GM23338 (cell line): ENCODE data around the gene PROCA1. TPM values are rescaled to one million over a fixed set of nuclear protein-coding genes. Genes with fewer than 3 reads are reported as not detected.

Experiments
- ATAC-seq: fragments of 200-7000 bp; cut with Tn5 transposase; 3 replicates; pipeline ENCODE4 v1.9.1; 2020
- DNase-seq: peaks from one replicate; pipeline ENCODE4 v3.0.0-alpha.2; 2015; ENCODE audit warnings: low spot score
- H2AFZ ChIP-seq: fragments of 200-600 bp; sonication (generic); 2 replicates; pipeline ENCODE4 v1.8.0; 2016; ENCODE audit warnings: antibody characterized with exemption, mild to moderate bottlenecking, moderate library complexity
- H3F3A ChIP-seq: fragments of 200-600 bp; sonication (generic); replicated peaks from 2 replicates; pipeline ENCODE4 v1.8.0; 2017; ENCODE audit warnings: antibody characterized with exemption, mixed run types, low read depth
- H3K27ac ChIP-seq: fragments of 200-600 bp; sonication (generic); 2 replicates; pipeline ENCODE4 v1.6.1; 2016; ENCODE audit warnings: low read depth
- H3K27me3 ChIP-seq: fragments of 200-600 bp; sonication (generic); 2 replicates; pipeline ENCODE4 v1.8.0; 2016; ENCODE audit warnings: mild to moderate bottlenecking, mixed run types, moderate library complexity; ENCODE audit not compliant: insufficient read depth
- H3K36me3 ChIP-seq: fragments of 200-600 bp; sonication (generic); 2 replicates; pipeline ENCODE4 v1.8.0; 2016; ENCODE audit warnings: mild to moderate bottlenecking; ENCODE audit not compliant: insufficient read depth
- H3K4me1 ChIP-seq: fragments of 200-600 bp; sonication (generic); 2 replicates; pipeline ENCODE4 v1.8.0; 2016; ENCODE audit warnings: mild to moderate bottlenecking, moderate library complexity; ENCODE audit not compliant: insufficient read depth
- H3K4me2 ChIP-seq: fragments of 200-600 bp; sonication (generic); 2 replicates; pipeline ENCODE4 v1.7.1; 2017; ENCODE audit warnings: mixed run types
- H3K4me3 ChIP-seq: fragments of 200-600 bp; sonication (generic); 2 replicates; pipeline ENCODE4 v1.6.1; 2016; ENCODE audit warnings: mixed run types
- H3K79me2 ChIP-seq: fragments of 200-600 bp; sonication (generic); replicated peaks from 2 replicates; pipeline ENCODE4 v1.8.0; 2017; ENCODE audit warnings: mild to moderate bottlenecking; ENCODE audit not compliant: insufficient read depth
- H3K9me2 ChIP-seq: fragments of 200-600 bp; sonication (generic); 2 replicates; pipeline ENCODE4 v1.8.0; 2017; ENCODE audit not compliant: insufficient read depth
- H4K20me1 ChIP-seq: fragments of 200-600 bp; sonication (generic); replicated peaks from 2 replicates; pipeline ENCODE4 v1.8.0; 2017; ENCODE audit warnings: mild to moderate bottlenecking; ENCODE audit not compliant: insufficient read depth
- H3K27ac Mint-ChIP-seq: 2 replicates; pipeline ENCODE4 v1.8.0; 2020; ENCODE audit warnings: inconsistent platforms, mild to moderate bottlenecking, moderate library complexity, mixed read lengths
- H3K27me3 Mint-ChIP-seq: 3 replicates; pipeline ENCODE4 v1.8.0; 2022; ENCODE audit warnings: low read depth, mild to moderate bottlenecking, moderate library complexity, mixed read lengths, inconsistent platforms; ENCODE audit not compliant: insufficient read depth, poor library complexity
- H3K36me3 Mint-ChIP-seq: 3 replicates; pipeline ENCODE4 v1.8.0; 2021; ENCODE audit warnings: low read depth, mild to moderate bottlenecking, inconsistent platforms, moderate library complexity, mixed read lengths
- H3K4me1 Mint-ChIP-seq: 3 replicates; pipeline ENCODE4 v1.8.0; 2020; ENCODE audit warnings: mild to moderate bottlenecking, inconsistent platforms, mixed read lengths
- H3K4me3 Mint-ChIP-seq: 3 replicates; pipeline ENCODE4 v1.8.0; 2021; ENCODE audit warnings: moderate library complexity, mild to moderate bottlenecking, inconsistent platforms, mixed read lengths
- H3K9me3 Mint-ChIP-seq: 3 replicates; pipeline ENCODE4 v1.8.0; 2020; ENCODE audit warnings: moderate library complexity, mild to moderate bottlenecking, inconsistent platforms, mixed read lengths
- CREB1 ChIP-seq: fragments of 250-450 bp; sonication (Bioruptor Pico); IDR thresholded peaks from 2 replicates; pipeline ENCODE4 v1.5.0; 2020; ENCODE audit warnings: low read depth, mild to moderate bottlenecking, moderate library complexity
- EZH2phosphoT487 ChIP-seq: fragments of 200-600 bp; sonication (generic); IDR thresholded peaks from one replicate; pipeline ENCODE4 v1.8.1; 2018; ENCODE audit warnings: antibody characterized with exemption; ENCODE audit not compliant: unreplicated experiment
- JUNB ChIP-seq: IDR thresholded peaks from one replicate; pipeline ENCODE4 v1.6.1; 2016; ENCODE audit warnings: antibody characterized with exemption; ENCODE audit not compliant: unreplicated experiment
- POLR2AphosphoS5 ChIP-seq: IDR thresholded peaks from 2 replicates; pipeline ENCODE4 v1.6.1; 2016; ENCODE audit warnings: antibody characterized with exemption, low read depth
- STAT1 ChIP-seq: IDR thresholded peaks from one replicate; pipeline ENCODE4 v1.6.1; 2016; ENCODE audit warnings: antibody characterized with exemption; ENCODE audit not compliant: unreplicated experiment
- ZNF114 ChIP-seq: fragments of 250-450 bp; sonication (Bioruptor Pico); IDR thresholded peaks from 2 replicates; pipeline ENCODE4 v1.5.0; 2020; ENCODE audit warnings: mild to moderate bottlenecking, moderate library complexity
- ZNF331 ChIP-seq: fragments of 250-450 bp; sonication (Bioruptor Pico); IDR thresholded peaks from 2 replicates; pipeline ENCODE4 v1.5.0; 2020; ENCODE audit warnings: low read depth, mild to moderate bottlenecking, moderate library complexity
- polyA plus RNA-seq: library from polyadenylated mRNA; unstranded; fragments of >200 nt; fragmentation: Nextera tagmentation; extraction: Ambion mirVana; gene quantifications from 2 replicates; pipeline ENCODE4 v1.2.1, GENCODE V29; 2016
- total RNA-seq: library from RNA; depleted of rRNA; stranded (reverse); fragments of >200 nt; shearing (Covaris generic); gene quantifications from 2 replicates; pipeline ENCODE4 v1.2.3, GENCODE V29; 2014
- TF ChIP-seq, protein P1 (sequence below): IDR thresholded peaks from 2 replicates; pipeline ENCODE4 v1.6.1; 2016; ENCODE audit warnings: antibody characterized with exemption
- TF ChIP-seq, protein P2 (sequence below), 2 experiments: fragments of 200-600 bp in 1 of 2; sonication (generic) in 1 of 2; conservative IDR thresholded peaks; 2 replicates each; pipeline versions ENCODE4 v1.5.1 to v1.6.1; 2016 to 2017; ENCODE audit warnings: antibody characterized with exemption in 2 of 2, low read depth in 2 of 2, mild to moderate bottlenecking in 2 of 2, moderate library complexity in 1 of 2

The PROCA1 gene
- total and polyA plus RNA-seq, 2 experiments from 2014 or later, result 11.3 to 14.4 TPM

DNA sequence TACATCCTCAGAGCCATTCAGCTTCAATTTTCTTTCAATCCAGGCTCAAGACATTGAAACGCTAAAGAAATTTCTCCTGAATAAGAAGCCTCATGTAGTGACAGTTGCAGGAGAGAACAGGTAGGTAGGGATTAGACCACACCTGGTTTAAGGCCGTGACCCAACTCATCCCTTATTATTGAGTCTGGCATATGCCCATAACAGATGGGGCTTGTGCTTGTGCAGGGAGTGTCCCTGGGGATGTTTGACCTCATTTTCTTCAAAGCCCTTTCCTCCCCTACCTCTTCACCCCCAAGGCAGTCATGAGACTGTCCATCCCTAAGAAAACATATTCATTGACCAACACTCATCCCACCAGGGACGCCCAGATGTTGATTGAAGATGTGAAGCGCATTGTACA lies 25.4 kb downstream of the PROCA1 start:
- H3K4me1 ChIP-seq, result no peaks in the 10 kb centered on the region
- Mint-ChIP-seq H3K27me3 (peaks cover 10% of the 10 kb centered on the region), H3K4me1 (no peaks in the 10 kb centered on the region), H3K27ac (no peak overlapping the region), H3K9me3 (no peaks in the 10 kb centered on the region; the same call in 2 of the 3 replicates), H3K4me3 (no peak overlapping the region), H3K36me3 (peaks cover 98% of the 10 kb centered on the region)
- DNase-seq (no peak), ATAC-seq (no peak)
- H3K27ac ChIP-seq, result no peak overlapping the region
- peaks cover 2% of the 10 kb centered on the region for H4K20me1 ChIP-seq
- 0 out of 2 replicates have a peak, but pooled peaks cover 9% of the 10 kb centered on the region for H3F3A ChIP-seq
- no peak overlapping the region for H3K4me2 ChIP-seq
- H3K9me2 ChIP-seq, result no peaks in the 10 kb centered on the region
- no peak overlapping the region for H2AFZ ChIP-seq
- H3K79me2 ChIP-seq, result no peaks in the 10 kb centered on the region
- H3K36me3 ChIP-seq, result peaks cover 96% of the 10 kb centered on the region
- no peaks in the 10 kb centered on the region for H3K27me3 ChIP-seq
- no peak overlapping the region for H3K4me3 ChIP-seq
- no peak for TF ChIP-seq POLR2AphosphoS5

DNA sequence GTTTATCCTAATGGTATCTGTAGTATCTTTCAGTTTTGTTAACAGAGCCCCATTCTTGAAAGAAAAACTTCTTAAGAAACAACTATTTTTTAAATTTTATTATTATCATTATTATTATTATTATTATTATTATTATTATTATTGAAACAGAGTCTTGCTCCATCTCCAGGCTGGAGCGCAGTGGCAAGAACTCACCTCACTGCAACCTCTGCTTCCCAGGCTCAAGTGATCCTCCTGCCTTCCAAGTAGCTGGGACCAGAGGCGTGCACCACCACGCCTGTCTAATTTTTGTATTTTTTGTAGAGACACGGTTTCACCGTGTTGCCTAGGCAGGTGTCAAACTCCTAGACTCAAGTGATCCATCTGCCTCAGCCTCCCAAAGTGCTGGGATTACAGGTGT lies 26.3 kb downstream of the PROCA1 start:
- Histone ChIP-seq H3K4me2 (no peak overlapping the region), H3K27ac (no peak overlapping the region), H3K79me2 (no peaks in the 10 kb centered on the region), H3K4me1 (no peaks in the 10 kb centered on the region), H3K4me3 (no peak overlapping the region), H3K36me3 (peaks cover 96% of the 10 kb centered on the region), H4K20me1 (peaks cover 7% of the 10 kb centered on the region), H2AFZ (no peak overlapping the region), H3K9me2 (no peaks in the 10 kb centered on the region), H3K27me3 (no peaks in the 10 kb centered on the region), H3F3A (0 out of 2 replicates have a peak, but pooled peaks cover 9% of the 10 kb centered on the region)
- ATAC-seq (no peak), DNase-seq (no peak)
- Mint-ChIP-seq H3K4me1 (no peaks in the 10 kb centered on the region), H3K27ac (no peak overlapping the region), H3K36me3 (peaks cover 98% of the 10 kb centered on the region), H3K9me3 (no peaks in the 10 kb centered on the region; the same call in 2 of the 3 replicates), H3K27me3 (peaks cover 11% of the 10 kb centered on the region), H3K4me3 (no peak overlapping the region)
- TF ChIP-seq CREB1 (CRISPR knock-in tag), result no peak
- no peak for TF ChIP-seq STAT1
- TF ChIP-seq ZNF114, result no peak
- TF ChIP-seq, protein P1, sequence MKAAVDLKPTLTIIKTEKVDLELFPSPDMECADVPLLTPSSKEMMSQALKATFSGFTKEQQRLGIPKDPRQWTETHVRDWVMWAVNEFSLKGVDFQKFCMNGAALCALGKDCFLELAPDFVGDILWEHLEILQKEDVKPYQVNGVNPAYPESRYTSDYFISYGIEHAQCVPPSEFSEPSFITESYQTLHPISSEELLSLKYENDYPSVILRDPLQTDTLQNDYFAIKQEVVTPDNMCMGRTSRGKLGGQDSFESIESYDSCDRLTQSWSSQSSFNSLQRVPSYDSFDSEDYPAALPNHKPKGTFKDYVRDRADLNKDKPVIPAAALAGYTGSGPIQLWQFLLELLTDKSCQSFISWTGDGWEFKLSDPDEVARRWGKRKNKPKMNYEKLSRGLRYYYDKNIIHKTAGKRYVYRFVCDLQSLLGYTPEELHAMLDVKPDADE, result no peak
- TF ChIP-seq ZNF331 (CRISPR knock-in tag), result no peak
- TF ChIP-seq, protein P2, sequence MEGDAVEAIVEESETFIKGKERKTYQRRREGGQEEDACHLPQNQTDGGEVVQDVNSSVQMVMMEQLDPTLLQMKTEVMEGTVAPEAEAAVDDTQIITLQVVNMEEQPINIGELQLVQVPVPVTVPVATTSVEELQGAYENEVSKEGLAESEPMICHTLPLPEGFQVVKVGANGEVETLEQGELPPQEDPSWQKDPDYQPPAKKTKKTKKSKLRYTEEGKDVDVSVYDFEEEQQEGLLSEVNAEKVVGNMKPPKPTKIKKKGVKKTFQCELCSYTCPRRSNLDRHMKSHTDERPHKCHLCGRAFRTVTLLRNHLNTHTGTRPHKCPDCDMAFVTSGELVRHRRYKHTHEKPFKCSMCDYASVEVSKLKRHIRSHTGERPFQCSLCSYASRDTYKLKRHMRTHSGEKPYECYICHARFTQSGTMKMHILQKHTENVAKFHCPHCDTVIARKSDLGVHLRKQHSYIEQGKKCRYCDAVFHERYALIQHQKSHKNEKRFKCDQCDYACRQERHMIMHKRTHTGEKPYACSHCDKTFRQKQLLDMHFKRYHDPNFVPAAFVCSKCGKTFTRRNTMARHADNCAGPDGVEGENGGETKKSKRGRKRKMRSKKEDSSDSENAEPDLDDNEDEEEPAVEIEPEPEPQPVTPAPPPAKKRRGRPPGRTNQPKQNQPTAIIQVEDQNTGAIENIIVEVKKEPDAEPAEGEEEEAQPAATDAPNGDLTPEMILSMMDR (conservative IDR thresholded peaks at IDR 0.05; ENCODE audit: low read depth in 2 of 2), result no peak
- no peak for TF ChIP-seq EZH2phosphoT487
- no peak for TF ChIP-seq JUNB
